GM19025 (cell line): ENCODE measurements around the gene PIP4K2C.
"Not testable (repeated sequence)": the region's sequence is repeated elsewhere in the genome, so short reads cannot be mapped to it uniquely, and the experiment has no call there.

Experiments used
- ATAC-seq: cut with Tn5 transposase; IDR thresholded peaks from one replicate; pipeline ENCODE4 v1.9.1; 2021; ENCODE audit warnings: mild to moderate bottlenecking, low read depth, moderate library complexity; ENCODE audit not compliant: unreplicated experiment

The PIP4K2C gene

GRCh38 chr12:57630891-57631433, 40.0 kb downstream of the PIP4K2C start:
- no peak for ATAC-seq

- no peak for ATAC-seq
Observed at GRCh38 chr12:57631566-57632072, 40.6 kb downstream of the PIP4K2C start.

GRCh38 chr12:57632073-57632957, 41.3 kb downstream of the PIP4K2C start:
- ATAC-seq, result peak; percentile 15

- peak; percentile 68 for ATAC-seq
Observed at GRCh38 chr12:57632958-57633840, 42.2 kb downstream of the PIP4K2C start, which contains the start of gene B4GALNT1. TSS of gene B4GALNT1 (minus strand) at chr12:57633201. CDS start at chr12:57632132, 1,069 bp downstream.

GRCh38 chr12:57636731-57637130, 45.7 kb downstream of the PIP4K2C start:
- not testable (repeated sequence) for ATAC-seq

- no peak for ATAC-seq
Observed at GRCh38 chr12:57637364-57637763, 46.4 kb downstream of the PIP4K2C start.

GRCh38 chr12:57638096-57638495, 47.1 kb downstream of the PIP4K2C start:
- ATAC-seq, result no peak

GRCh38 chr12:57640175-57641042, 49.4 kb downstream of the PIP4K2C start:
- ATAC-seq, result no peak

GRCh38 chr12:57641699-57642442, 50.9 kb downstream of the PIP4K2C start:
- no peak for ATAC-seq

- not testable (repeated sequence) for ATAC-seq
Observed at GRCh38 chr12:57645990-57646658, 55.1 kb downstream of the PIP4K2C start.

GRCh38 chr12:57646659-57647049, 55.7 kb downstream of the PIP4K2C start:
- not testable (repeated sequence) for ATAC-seq
